GM12892 (cell line): ENCODE results near the gene CCL13.

Experiments
- POLR2A ChIP-seq: IDR thresholded peaks from 2 replicates; pipeline ENCODE4 v1.6.1; 2011; ENCODE audit warnings: low read depth, low read length, control low read depth
- POLR2AphosphoS5 ChIP-seq: IDR thresholded peaks from 2 replicates; pipeline ENCODE4 v1.6.1; 2011; ENCODE audit warnings: low read depth, low read length, control low read depth
- TAF1 ChIP-seq: IDR thresholded peaks from 2 replicates; pipeline ENCODE4 v1.6.1; 2011; ENCODE audit warnings: low read depth, mild to moderate bottlenecking, control low read depth, low read length, borderline replicate concordance

GRCh38 chr17:34364751-34365150 lies 8.5 kb downstream of the CCL13 start:
- TF ChIP-seq POLR2A: no peak
- no peak for TF ChIP-seq POLR2AphosphoS5
- TF ChIP-seq TAF1: no peak
